Measurements from ENCODE around the gene PODXL. TPM values are rescaled to one million over a fixed set of nuclear protein-coding genes. Genes with fewer than 3 reads are reported as not detected.

PODXL gene
- total and polyA plus RNA-seq, 8 donors: 2.9 to 241 (median 13.8) TPM

DNA sequence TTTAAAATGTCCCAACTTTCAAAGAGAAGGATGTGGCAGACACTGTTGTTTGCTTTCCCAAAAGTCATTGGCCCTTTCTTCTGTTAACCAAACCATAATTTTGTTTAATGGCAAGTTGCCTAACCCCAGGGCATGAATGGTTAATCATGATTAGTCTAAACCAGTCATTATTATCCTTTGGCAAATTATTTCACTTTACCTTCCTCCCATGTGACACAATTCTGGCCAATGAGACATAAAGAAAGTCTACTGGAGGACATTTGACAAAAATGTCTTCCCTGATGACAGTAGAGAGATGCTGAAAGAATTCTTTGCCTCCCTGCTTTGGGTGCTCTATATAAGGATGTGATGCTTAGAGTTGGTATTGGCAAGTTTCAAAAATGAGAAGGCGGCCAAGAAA lies 101.9 kb downstream of the PODXL start:
- DNase-seq: no peak
- Histone ChIP-seq H3K4me1 (peaks cover 0 to 13% (median 3%) of the 10 kb centered on the region in 4 donors), H3K27me3 (no peaks in the 10 kb centered on the region), H3K9me3 (no peaks in the 10 kb centered on the region), H3K36me3 (peaks cover 0 to 35% (median 30%) of the 10 kb centered on the region in 4 donors), H3K27ac (no peak overlapping the region), H3K4me3 (no peak overlapping the region)
- TF ChIP-seq, protein P1, sequence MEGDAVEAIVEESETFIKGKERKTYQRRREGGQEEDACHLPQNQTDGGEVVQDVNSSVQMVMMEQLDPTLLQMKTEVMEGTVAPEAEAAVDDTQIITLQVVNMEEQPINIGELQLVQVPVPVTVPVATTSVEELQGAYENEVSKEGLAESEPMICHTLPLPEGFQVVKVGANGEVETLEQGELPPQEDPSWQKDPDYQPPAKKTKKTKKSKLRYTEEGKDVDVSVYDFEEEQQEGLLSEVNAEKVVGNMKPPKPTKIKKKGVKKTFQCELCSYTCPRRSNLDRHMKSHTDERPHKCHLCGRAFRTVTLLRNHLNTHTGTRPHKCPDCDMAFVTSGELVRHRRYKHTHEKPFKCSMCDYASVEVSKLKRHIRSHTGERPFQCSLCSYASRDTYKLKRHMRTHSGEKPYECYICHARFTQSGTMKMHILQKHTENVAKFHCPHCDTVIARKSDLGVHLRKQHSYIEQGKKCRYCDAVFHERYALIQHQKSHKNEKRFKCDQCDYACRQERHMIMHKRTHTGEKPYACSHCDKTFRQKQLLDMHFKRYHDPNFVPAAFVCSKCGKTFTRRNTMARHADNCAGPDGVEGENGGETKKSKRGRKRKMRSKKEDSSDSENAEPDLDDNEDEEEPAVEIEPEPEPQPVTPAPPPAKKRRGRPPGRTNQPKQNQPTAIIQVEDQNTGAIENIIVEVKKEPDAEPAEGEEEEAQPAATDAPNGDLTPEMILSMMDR (IDR thresholded peaks at IDR 0.05): no peak
- no peak for TF ChIP-seq POLR2A (IDR thresholded peaks at IDR 0.05)
- no peak for TF ChIP-seq POLR2AphosphoS5 (IDR thresholded peaks at IDR 0.05)
- TF ChIP-seq EP300 (IDR thresholded peaks at IDR 0.05): no peak
- intact Hi-C loops (cut with DNase I; ENCODE audit: low total_unique reads): no loop called here
- 90 to 98% (median 97%) methylated on average over 1 of the region's 1 CpG for WGBS, 5 donors

Other genes starting within 250 kb of the PODXL start
- gene MKLN1, start 228.8 kb downstream of the PODXL start, total RNA-seq: 100 to 1,000 TPM in 2 of 5 donors, 10 to 100 TPM in 3; 24.5 to 147 (median 43.3) TPM
- 10 to 100 TPM in 2 of 3 donors, 1 to 10 TPM in 1; 9.4 to 13.9 (median 11.5) TPM for gene MKLN1, start 228.8 kb downstream of the PODXL start, polyA plus RNA-seq